ENCODE data around the gene PDE3A.

Gene PDE3A

DNA sequence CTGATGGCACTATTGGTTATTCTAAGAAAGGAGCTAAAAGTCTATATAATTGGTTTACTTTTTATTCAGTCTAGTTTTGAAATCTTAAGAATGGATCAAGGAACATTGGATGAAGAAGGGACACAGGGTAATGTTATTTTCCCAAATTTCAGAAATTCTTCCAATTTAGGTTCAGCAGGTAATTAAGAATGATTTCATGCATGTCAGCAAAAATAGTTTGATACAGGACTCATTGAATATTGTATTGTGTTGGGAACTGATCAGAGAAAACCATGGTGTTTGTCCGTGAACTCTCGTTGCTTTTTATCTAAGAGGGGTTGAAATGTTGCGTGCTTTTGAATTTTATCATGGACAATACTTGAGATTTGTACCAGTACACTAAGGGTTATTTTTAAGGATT, 58.6 kb downstream of the PDE3A start:
- DNase-seq: no peak

GRCh38 chr12:20429852-20430251, 61.5 kb downstream of the PDE3A start:
- no peak for DNase-seq

DNA sequence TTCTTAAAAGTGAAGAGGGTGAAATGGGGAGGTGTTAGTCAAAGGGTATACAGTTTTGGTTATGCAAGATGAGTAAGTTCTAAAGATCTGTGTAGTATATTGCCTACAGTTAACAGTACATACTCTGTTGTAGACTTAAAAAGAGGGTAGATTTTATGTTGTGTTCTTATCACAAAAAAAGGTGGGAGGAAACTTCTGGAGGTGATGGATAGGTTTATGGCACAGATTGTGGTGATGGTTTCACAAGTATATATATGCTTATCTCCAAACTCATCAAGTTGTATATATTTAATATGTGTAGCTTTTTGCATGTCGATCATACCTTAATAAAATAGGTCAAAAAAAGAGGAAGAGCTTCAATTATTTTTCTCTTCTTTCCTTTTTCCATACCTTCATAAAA, 64.0 kb downstream of the PDE3A start:
- no peak for DNase-seq

GRCh38 chr12:20434996-20435395, 66.7 kb downstream of the PDE3A start:
- peak; percentile 3 for DNase-seq

GRCh38 chr12:20436316-20436715, 68.0 kb downstream of the PDE3A start:
- no peak for DNase-seq

DNA sequence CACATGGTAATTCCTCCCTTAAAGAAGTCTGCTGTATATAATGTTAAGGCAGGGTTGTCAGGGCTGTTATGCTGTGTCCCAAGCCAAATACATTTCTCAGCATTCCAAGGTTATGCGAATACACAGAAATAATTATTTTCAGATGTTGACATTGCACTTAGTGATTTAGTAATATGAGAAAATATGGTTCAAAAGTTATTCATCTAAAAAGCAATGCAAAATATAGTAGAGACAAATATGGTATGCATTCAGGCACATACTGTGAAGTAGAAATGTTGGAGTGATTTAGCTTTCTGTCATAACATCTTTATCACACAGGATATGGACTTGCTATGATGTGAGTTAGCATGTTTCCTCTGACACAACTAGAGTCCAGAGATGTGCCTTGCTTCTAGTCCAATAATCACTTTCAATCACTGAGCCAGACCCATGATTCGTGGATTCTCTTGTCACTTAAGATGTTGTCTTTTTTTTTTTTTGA, 70.0 kb downstream of the PDE3A start:
- no peak for DNase-seq

GRCh38 chr12:20439626-20440025, 71.3 kb downstream of the PDE3A start:
- no peak for DNase-seq

DNA sequence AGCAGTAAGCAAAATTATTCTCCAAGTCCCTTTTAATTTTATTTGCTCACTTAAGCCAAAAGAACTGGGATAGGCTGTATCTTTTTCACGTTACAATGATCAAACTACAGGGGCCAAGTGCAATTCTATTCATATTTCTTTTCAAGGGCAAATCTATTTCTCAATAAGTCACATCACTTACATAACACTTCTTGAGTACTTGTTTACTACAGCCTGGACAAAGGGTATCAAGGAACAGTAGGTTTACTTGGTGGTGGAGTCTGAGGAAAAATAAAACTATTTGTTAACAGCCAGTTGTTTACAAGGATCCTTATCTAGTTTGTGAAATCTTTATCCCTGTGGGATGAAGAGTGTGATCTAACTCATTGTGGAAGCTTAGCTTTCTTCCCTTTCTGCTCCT, 72.1 kb downstream of the PDE3A start:
- no peak for DNase-seq

DNA sequence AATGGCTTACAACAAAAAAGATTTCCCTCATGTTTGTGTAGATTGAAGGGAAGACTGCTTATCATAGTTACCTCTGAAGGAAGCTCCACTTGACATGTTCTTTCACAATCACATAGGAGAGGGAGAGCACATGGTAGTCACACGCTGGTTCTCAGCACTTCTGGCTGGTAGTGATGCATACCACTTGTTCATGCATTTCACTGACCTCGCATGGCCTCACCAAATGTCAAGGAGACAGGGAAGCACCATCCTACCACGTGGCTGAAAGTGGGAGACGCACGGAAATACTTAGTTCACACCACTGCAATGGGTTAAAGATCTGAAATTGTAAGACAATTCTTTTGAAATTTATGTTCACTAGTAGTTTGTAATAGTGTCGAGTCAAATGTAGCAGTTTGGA, 74.0 kb downstream of the PDE3A start:
- no peak for DNase-seq

GRCh38 chr12:20443255-20443654, 74.9 kb downstream of the PDE3A start:
- DNase-seq: no peak

- DNase-seq: no peak
Measured at GRCh38 chr12:20443792-20444191, 75.5 kb downstream of the PDE3A start.

GRCh38 chr12:20444595-20445170, 76.3 kb downstream of the PDE3A start:
- no peak for DNase-seq

GRCh38 chr12:20445687-20446086, 77.3 kb downstream of the PDE3A start:
- no peak for DNase-seq

DNA sequence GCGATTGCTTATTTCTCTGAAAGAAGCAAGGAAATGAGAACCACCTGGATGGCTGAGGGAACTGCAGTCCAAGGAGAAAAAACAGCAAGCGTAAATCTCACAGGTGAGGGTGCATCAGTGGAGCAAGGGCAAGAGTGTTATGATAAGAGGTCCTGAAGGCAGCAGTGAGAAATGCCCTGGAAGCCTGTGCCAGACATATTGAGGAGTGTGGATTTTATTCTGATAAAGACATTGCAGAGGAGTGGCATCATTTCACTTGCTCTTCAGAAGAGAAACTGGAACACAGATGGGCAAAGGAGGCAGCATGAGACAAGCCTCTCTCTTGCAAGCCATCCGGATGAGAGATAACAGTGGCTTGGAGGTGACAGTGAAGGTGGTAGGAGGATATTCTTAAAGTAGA, 78.5 kb downstream of the PDE3A start:
- DNase-seq: no peak

GRCh38 chr12:20448781-20449180, 80.4 kb downstream of the PDE3A start:
- DNase-seq: no peak

GRCh38 chr12:20450591-20451180, 82.3 kb downstream of the PDE3A start:
- no peak for DNase-seq

- DNase-seq: peak; percentile 59
Measured at GRCh38 chr12:20451761-20452160, 83.4 kb downstream of the PDE3A start.

GRCh38 chr12:20452496-20453010, 84.2 kb downstream of the PDE3A start:
- DNase-seq: no peak

DNA sequence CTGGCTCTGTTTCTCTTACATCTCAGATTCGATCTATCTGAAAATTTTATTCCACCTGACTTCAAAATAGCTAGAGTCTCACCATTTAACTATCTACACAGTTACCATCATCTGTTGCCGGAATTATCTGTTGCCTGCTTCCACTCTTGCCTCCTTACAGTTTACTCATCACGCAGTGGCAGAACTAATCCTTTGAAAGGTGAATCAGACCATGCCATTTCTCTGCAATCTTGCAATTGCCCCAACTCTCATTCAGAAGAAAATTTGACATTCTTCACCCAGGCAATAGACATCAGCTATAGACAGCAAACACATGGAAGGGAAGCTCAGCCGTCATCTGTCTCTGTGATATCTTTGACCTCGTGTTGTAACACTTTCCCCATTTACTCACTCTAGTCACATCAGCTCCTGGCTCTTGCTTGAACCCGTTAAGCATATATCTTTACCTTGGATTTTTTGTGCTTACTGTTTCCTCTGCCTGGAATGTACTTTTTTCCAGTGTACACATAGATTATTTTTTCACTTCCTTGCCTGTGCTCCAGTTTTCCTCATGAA, 85.5 kb downstream of the PDE3A start:
- DNase-seq: no peak

GRCh38 chr12:20455001-20455706, 86.8 kb downstream of the PDE3A start:
- no peak for DNase-seq

DNA sequence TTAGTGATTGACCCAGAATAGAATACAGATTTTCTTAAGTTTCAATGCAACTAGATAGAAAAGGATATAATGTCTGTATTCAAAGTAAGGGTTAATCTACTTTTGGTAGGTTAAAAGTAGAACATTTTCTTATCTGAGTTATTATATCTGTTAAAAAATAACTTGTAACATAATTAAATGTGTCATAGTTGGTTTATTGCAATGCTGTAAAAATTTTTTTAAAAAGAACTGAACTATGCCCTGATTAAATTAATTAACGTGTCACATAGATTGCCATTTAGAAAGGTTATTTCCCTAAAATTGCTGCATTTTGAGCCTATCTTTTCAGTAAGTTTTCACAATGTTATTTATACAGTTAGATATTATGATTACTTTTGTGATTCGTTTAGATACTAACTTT, 89.2 kb downstream of the PDE3A start:
- DNase-seq: no peak

DNA sequence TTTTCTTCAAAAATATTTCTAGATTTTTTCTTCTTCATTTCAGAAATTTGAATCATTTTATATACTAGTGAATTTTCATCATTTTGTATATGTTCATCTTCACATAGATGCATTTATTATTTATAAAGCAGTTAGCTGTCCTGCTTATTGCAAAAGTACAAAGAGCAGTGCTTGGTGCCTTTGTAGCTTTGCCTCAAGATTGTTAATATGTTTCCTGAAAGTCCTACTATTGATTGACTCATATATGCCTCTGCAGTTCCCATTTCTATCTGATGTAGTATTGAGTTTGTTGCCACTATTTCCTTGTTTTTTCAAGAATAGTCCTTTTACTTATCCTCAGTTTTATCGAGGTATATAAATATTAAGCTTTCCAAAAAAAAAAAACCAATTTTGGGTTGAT, 89.7 kb downstream of the PDE3A start:
- DNase-seq: no peak

DNA sequence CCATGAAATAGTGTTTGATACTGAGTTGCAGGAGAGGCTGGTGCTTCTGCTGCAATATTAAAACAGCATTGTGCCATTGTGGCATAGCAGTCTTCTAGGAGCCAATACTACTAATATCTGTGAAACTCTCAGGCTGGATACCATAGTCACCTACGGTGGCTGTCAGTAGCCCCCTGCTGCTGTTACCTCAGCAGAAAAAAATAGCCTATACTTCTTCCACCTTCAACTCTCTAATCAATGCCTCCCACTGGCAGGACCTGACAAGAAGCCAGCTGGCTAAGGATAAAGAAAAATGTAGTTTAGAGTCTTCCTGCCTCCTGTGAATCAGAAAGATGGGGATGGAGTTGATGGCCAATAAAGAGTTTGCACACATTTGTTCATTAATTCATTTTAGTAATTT, 91.6 kb downstream of the PDE3A start:
- no peak for DNase-seq

DNA sequence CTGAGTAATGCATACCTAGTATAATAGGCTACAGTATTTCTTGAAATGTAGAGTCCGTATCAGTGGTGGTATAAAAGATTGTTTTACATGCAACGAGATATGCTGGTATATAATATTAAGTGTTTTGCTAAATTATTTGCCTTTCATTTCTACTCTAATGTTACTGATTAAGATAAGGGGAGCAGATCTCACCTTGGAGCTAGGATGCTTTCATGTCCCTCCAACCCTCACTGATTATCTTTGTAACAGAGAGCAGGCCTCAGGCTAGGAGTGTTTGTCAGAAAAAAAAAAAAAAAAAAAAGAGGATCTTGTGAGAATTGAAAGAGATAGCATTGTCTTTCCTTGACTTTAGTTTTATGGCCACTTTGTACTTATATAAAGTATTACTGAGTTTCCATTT, 92.6 kb downstream of the PDE3A start:
- DNase-seq: no peak

Measured in NCI-H226 (cell line).